ENCODE results near the gene MEGF6. TPM values are rescaled to one million over a fixed set of nuclear protein-coding genes. Genes with fewer than 3 reads are reported as not detected.

MEGF6 gene
- total and polyA plus RNA-seq, 7 donors, result 0.67 to 5.5 (median 3.7) TPM

DNA sequence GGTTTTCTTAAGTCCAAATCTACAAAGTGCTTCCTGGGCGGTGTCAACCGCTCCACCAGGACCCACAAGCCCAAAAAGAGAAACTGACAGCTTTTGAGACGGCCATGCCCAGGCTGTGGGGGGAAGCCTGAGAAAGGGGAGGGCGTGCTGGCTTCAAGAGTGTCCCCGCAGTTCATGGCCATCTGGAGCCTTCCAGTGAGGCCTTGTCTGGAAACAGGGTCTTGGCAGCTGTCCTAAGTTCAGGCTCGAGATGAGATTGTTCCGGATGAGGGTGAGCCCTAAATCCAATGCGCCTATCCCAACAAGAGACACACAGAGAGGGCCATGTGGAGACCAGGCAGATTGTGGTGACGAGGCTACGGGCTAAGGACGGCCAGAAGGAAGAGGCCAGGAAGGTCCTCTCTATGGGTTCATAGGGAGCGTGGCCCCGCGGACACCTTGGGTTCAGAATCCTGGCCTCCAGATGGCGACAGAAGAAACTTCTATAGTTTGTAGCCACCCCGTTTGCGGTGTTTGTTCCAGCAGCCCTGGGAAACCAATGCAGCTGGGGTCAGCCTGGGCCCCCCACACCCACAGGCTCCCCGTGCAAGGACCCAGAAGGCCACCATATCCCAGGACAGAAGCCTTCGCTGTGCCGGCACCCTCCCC lies 86.6 kb downstream of the MEGF6 start:
- Histone ChIP-seq H3K36me3 (ENCODE audit: insufficient read depth in 1 of 2, low read depth in 1 of 2) (no peaks in the 10 kb centered on the region), H3K4me1 (peaks cover 7% of the 10 kb centered on the region), H3K4me3 (no peak overlapping the region), H3K27ac (no peak overlapping the region), H3K9me3 (no peaks in the 10 kb centered on the region), H3K27me3 (ENCODE audit: insufficient read depth in 3 of 3, low read length in 2 of 3) (no peaks in the 10 kb centered on the region)
- WGBS, 3 donors, result 86 to 90% (median 90%) methylated on average over 20 of the region's 20 CpGs
- intact Hi-C loops (cut with DNase I), result no loop called here
- no peak for ATAC-seq
- no peak for TF ChIP-seq CTCF (IDR thresholded peaks at IDR 0.05)
- no peak for DNase-seq

- TF ChIP-seq CTCF (IDR thresholded peaks at IDR 0.05), result no peak
- no peaks in the 10 kb centered on the region for H3K27me3 ChIP-seq (ENCODE audit: insufficient read depth in 3 of 3, low read length in 2 of 3)
- WGBS, 3 donors, result 87 to 95% (median 95%) methylated on average over 13 of the region's 13 CpGs
- H3K4me1 ChIP-seq, result peaks cover 2% of the 10 kb centered on the region
- no peak for DNase-seq
- H3K4me3 ChIP-seq, result no peak overlapping the region
- H3K36me3 ChIP-seq (ENCODE audit: insufficient read depth in 1 of 2, low read depth in 1 of 2), result no peaks in the 10 kb centered on the region
- no peak overlapping the region for H3K27ac ChIP-seq
- intact Hi-C loops (cut with DNase I), result no loop called here
- no peak for ATAC-seq
- H3K9me3 ChIP-seq, result no peaks in the 10 kb centered on the region
These were observed 87.3 kb downstream of the MEGF6 start for GRCh38 chr1:3523980-3524379.

DNA sequence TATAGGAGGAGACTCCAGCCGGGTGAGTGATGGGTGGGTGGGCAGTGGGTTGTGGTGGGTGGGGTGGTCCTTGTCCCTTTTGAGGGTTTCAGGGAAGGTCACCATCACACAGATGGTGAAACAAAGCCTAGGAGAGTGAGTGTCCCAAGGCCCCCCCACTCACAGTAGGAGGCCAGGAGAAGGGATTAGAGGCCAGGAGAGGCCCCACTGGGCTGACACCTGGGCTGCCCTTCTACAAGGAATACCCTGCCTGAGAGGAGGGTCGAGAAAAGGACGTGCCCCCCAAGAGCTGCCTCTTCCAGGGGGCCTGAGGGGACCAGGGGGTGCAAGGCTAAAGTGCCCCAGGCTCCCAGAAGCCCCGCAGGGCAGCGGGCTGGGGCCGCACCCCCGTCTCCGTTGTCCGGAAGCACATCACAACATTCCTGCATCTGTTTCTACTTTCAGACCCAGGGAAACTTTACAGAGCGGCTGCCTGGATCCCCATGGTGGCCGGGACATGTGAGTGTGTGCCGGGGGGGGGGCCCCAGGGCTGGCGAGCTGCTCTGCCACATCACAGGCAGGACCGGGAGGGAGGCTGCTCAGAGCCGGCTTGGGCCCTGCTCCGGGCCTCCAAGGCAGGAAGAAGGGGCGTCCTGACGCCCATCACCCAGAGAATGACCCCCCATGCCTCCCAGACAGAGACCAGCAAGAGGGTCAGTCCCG lies 88.6 kb downstream of the MEGF6 start:
- no peak for DNase-seq
- TF ChIP-seq CTCF (IDR thresholded peaks at IDR 0.05), result no peak
- 74 to 85% (median 76%) methylated on average over 14 to 19 of the region's 19 CpGs for WGBS, 3 donors
- Histone ChIP-seq H3K9me3 (no peaks in the 10 kb centered on the region), H3K27ac (no peak overlapping the region), H3K4me1 (no peaks in the 10 kb centered on the region), H3K27me3 (ENCODE audit: insufficient read depth in 3 of 3, low read length in 2 of 3) (no peaks in the 10 kb centered on the region), H3K36me3 (ENCODE audit: insufficient read depth in 1 of 2, low read depth in 1 of 2) (no peaks in the 10 kb centered on the region), H3K4me3 (no peak overlapping the region)
- intact Hi-C loops (cut with DNase I), result no loop called here
- ATAC-seq, result no peak

DNA sequence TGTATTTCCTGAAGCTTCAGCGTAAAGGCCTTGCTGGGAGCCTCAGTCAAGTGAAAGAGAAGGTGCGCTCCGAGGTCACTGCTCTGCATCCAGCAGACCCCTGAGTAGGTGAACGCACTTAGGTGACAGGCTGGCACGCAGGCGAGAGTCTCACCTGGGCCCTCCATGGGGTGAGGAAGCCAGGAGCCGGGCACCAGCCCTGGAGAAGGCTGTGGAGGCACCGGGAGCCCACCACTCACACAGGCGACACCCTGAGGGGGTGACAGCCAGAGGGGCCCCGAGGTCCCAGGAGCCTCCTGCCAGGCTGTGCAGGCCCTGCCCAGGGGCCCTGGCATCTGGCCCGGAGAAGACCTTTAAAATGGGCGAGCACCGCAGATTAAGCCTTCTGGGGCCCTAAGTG lies 89.2 kb downstream of the MEGF6 start:
- Histone ChIP-seq H3K4me1 (no peaks in the 10 kb centered on the region), H3K27ac (no peak overlapping the region), H3K4me3 (no peak overlapping the region), H3K36me3 (ENCODE audit: insufficient read depth in 1 of 2, low read depth in 1 of 2) (no peaks in the 10 kb centered on the region), H3K27me3 (ENCODE audit: insufficient read depth in 3 of 3, low read length in 2 of 3) (no peaks in the 10 kb centered on the region), H3K9me3 (no peaks in the 10 kb centered on the region)
- ATAC-seq (no peak), DNase-seq (no peak)
- intact Hi-C loops (cut with DNase I), result no loop called here
- WGBS, 3 donors, result 95 to 97% (median 97%) methylated on average over 13 of the region's 13 CpGs
- no peak for TF ChIP-seq CTCF (IDR thresholded peaks at IDR 0.05)
